ENCODE measurements around the gene C1orf141.

GRCh38 chr1:67118191-67118590 is 16.6 kb downstream of the C1orf141 start:
- TF ChIP-seq, protein P1, sequence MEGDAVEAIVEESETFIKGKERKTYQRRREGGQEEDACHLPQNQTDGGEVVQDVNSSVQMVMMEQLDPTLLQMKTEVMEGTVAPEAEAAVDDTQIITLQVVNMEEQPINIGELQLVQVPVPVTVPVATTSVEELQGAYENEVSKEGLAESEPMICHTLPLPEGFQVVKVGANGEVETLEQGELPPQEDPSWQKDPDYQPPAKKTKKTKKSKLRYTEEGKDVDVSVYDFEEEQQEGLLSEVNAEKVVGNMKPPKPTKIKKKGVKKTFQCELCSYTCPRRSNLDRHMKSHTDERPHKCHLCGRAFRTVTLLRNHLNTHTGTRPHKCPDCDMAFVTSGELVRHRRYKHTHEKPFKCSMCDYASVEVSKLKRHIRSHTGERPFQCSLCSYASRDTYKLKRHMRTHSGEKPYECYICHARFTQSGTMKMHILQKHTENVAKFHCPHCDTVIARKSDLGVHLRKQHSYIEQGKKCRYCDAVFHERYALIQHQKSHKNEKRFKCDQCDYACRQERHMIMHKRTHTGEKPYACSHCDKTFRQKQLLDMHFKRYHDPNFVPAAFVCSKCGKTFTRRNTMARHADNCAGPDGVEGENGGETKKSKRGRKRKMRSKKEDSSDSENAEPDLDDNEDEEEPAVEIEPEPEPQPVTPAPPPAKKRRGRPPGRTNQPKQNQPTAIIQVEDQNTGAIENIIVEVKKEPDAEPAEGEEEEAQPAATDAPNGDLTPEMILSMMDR (conservative IDR thresholded peaks at IDR 0.05), result no peak
- TF ChIP-seq ZFX (IDR thresholded peaks at IDR 0.05), result no peak

Data from C4-2B (cell line).